Neural cell (in vitro differentiated cells): ENCODE measurements around the gene SLCO4A1. TPM values are rescaled to one million over a fixed set of nuclear protein-coding genes. Genes with fewer than 3 reads are reported as not detected.

ENCODE experiments used
- H2AFZ ChIP-seq: fragments of 200-600, 300-800 bp; sonication (generic), shearing (Covaris generic); 2 replicates; pipeline ENCODE4 v1.6.0; 2014; ENCODE audit warnings: low read depth, mild to moderate bottlenecking, antibody characterized with exemption, low read length, moderate library complexity
- H3F3A ChIP-seq: fragments of 200-600 bp; shearing (Covaris generic); 2 replicates; pipeline ENCODE4 v1.6.1; 2016; ENCODE audit warnings: mild to moderate bottlenecking, moderate library complexity, mixed read lengths, antibody characterized with exemption, low read length; ENCODE audit not compliant: insufficient read depth, poor library complexity, severe bottlenecking
- H3K27ac ChIP-seq: fragments of 200-600, 300-800 bp; sonication (generic), shearing (Covaris generic); 2 replicates; pipeline ENCODE4 v1.5.1; 2014; ENCODE audit warnings: mild to moderate bottlenecking, low read length, moderate library complexity
- H3K27me3 ChIP-seq: fragments of 300-800, 200-600 bp; sonication (generic), shearing (Covaris generic); 2 replicates; pipeline ENCODE4 v1.6.0; 2014; ENCODE audit warnings: mild to moderate bottlenecking, low read depth, low read length, moderate library complexity; ENCODE audit not compliant: insufficient read depth
- H3K36me3 ChIP-seq: fragments of 300-800, 200-600 bp; sonication (generic), shearing (Covaris generic); 2 replicates; pipeline ENCODE4 v1.5.1; 2014; ENCODE audit warnings: mild to moderate bottlenecking, antibody characterized with exemption, low read length, moderate library complexity; ENCODE audit not compliant: insufficient read depth
- H3K4me2 ChIP-seq: fragments of 300-800, 200-600 bp; sonication (generic), shearing (Covaris generic); 2 replicates; pipeline ENCODE4 v1.6.0; 2014; ENCODE audit warnings: mild to moderate bottlenecking, low read length
- H3K4me3 ChIP-seq: fragments of 300-800, 200-600 bp; sonication (generic), shearing (Covaris generic); 2 replicates; pipeline ENCODE4 v1.5.1; 2014; ENCODE audit warnings: mild to moderate bottlenecking, low read length, moderate library complexity
- H3K79me2 ChIP-seq: fragments of 200-600 bp; shearing (Covaris generic); replicated peaks from 2 replicates; pipeline ENCODE4 v1.6.0; 2014; ENCODE audit warnings: mild to moderate bottlenecking, low read length, moderate library complexity; ENCODE audit not compliant: insufficient read depth
- H3K9ac ChIP-seq: fragments of 300-800, 200-600 bp; sonication (generic), shearing (Covaris generic); 2 replicates; pipeline ENCODE4 v1.6.1; 2016; ENCODE audit warnings: mild to moderate bottlenecking, low read length, mixed read lengths
- H3K9me2 ChIP-seq: fragments of 200-600 bp; shearing (Covaris generic); 2 replicates; pipeline ENCODE4 v1.6.1; 2016; ENCODE audit warnings: mild to moderate bottlenecking, low read length, mixed read lengths; ENCODE audit not compliant: insufficient read depth
- H3K9me3 ChIP-seq: fragments of 200-600, 300-800 bp; sonication (generic), shearing (Covaris generic); 2 replicates; pipeline ENCODE4 v1.6.1; 2016; ENCODE audit warnings: mild to moderate bottlenecking, mixed run types, low read length, moderate library complexity, mixed read lengths
- H4K20me1 ChIP-seq: fragments of 200-600 bp; shearing (Covaris generic); 2 replicates; pipeline ENCODE4 v1.6.1; 2016; ENCODE audit warnings: mild to moderate bottlenecking, mixed run types; ENCODE audit not compliant: insufficient read depth
- EP300 ChIP-seq: fragments of 450-650 bp; conservative IDR thresholded peaks from 2 replicates; pipeline ENCODE4 v1.6.1; 2014; ENCODE audit warnings: antibody characterized with exemption, mild to moderate bottlenecking, moderate library complexity; ENCODE audit not compliant: poor library complexity, severe bottlenecking
- EZH2 ChIP-seq: fragments of 200-600, 300-800 bp; shearing (Covaris generic), sonication (generic); IDR thresholded peaks from 2 replicates; pipeline ENCODE4 v1.6.1; 2014; ENCODE audit warnings: antibody characterized with exemption, low read length, borderline replicate concordance, mild to moderate bottlenecking; ENCODE audit not compliant: insufficient read depth, poor library complexity, severe bottlenecking
- MXI1 ChIP-seq: fragments of 450-650 bp; conservative IDR thresholded peaks from 2 replicates; pipeline ENCODE4 v1.6.1; 2014; ENCODE audit warnings: antibody characterized with exemption, mild to moderate bottlenecking; ENCODE audit not compliant: poor library complexity, severe bottlenecking
- POLR2AphosphoS5 ChIP-seq: IDR thresholded peaks from 2 replicates; pipeline ENCODE4 v1.6.1; 2012
- RAD21 ChIP-seq: fragments of 450-650 bp; conservative IDR thresholded peaks from 2 replicates; pipeline ENCODE4 v1.6.1; 2014; ENCODE audit warnings: antibody characterized with exemption, mild to moderate bottlenecking, moderate library complexity
- REST ChIP-seq: IDR thresholded peaks from 2 replicates; pipeline ENCODE4 v1.6.1; 2012; ENCODE audit warnings: borderline replicate concordance
- SMC3 ChIP-seq: fragments of 450-650 bp; conservative IDR thresholded peaks from 2 replicates; pipeline ENCODE4 v1.6.1; 2014; ENCODE audit warnings: antibody characterized with exemption, mild to moderate bottlenecking, moderate library complexity; ENCODE audit not compliant: poor library complexity
- TAF1 ChIP-seq: IDR thresholded peaks from 2 replicates; pipeline ENCODE4 v1.6.1; 2012; ENCODE audit warnings: low read depth
- polyA plus RNA-seq: library from polyadenylated mRNA; depleted of rRNA; stranded (reverse); fragments of >200 nt; gene quantifications from 2 replicates; pipeline ENCODE4 v1.2.3, GENCODE V29; 2014
- TF ChIP-seq, protein P1 (sequence below): fragments of 450-650 bp; IDR thresholded peaks from 2 replicates; pipeline ENCODE4 v1.5.1; 2014; ENCODE audit warnings: antibody characterized with exemption, mild to moderate bottlenecking, moderate library complexity; ENCODE audit not compliant: poor library complexity, severe bottlenecking

SLCO4A1 gene
- polyA plus RNA-seq, 1 donor from 2014 or later: 3.5 TPM

DNA sequence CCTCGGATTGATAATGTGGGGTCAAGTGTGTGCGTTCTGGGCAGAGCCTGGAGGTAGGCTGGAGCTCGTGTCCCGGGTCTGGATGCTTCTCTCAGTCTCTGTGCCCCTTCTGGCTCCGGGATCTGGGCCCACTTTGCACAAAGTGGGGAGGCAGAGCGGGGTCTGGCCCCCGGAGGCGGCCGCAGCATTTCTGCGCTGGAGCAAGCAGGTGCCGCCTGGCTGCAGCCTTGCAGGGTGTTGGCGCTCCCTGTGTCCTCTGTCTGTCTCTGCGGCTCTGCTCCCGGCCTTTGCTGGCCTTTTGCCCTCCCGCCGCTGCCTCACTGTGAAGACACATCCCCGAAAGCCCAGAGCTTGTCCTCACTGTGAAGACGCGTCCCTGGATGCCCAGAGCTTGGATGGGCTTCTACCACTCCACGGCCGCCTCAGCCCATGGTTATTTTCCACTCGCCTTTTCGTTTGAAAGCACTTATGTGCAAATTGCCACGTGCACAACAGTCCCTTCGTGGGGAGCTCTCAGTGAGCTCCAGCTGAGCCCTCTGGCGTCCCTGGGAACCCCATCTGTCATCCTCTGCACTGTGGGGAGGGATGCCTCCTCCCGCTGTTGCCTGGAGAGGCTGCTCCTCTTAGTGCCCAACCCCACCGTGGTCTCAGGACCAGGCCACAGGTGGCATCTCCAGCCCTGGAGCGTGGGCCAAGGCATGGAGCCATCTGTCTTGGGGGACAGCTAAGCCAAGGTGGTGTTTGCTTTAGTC lies 17.4 kb downstream of the SLCO4A1 start:
- H3K27me3 ChIP-seq: no peaks in the 10 kb centered on the region
- TF ChIP-seq REST (no peak), RAD21 (no peak), EZH2 (no peak), EP300 (no peak), TAF1 (no peak), MXI1 (no peak), POLR2AphosphoS5 (no peak), SMC3 (no peak)
- TF ChIP-seq, protein P1, sequence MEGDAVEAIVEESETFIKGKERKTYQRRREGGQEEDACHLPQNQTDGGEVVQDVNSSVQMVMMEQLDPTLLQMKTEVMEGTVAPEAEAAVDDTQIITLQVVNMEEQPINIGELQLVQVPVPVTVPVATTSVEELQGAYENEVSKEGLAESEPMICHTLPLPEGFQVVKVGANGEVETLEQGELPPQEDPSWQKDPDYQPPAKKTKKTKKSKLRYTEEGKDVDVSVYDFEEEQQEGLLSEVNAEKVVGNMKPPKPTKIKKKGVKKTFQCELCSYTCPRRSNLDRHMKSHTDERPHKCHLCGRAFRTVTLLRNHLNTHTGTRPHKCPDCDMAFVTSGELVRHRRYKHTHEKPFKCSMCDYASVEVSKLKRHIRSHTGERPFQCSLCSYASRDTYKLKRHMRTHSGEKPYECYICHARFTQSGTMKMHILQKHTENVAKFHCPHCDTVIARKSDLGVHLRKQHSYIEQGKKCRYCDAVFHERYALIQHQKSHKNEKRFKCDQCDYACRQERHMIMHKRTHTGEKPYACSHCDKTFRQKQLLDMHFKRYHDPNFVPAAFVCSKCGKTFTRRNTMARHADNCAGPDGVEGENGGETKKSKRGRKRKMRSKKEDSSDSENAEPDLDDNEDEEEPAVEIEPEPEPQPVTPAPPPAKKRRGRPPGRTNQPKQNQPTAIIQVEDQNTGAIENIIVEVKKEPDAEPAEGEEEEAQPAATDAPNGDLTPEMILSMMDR: no peak
- H3K9ac ChIP-seq: no peak overlapping the region
- no peak overlapping the region for H3K4me3 ChIP-seq
- H3K79me2 ChIP-seq: no peaks in the 10 kb centered on the region
- H3K9me3 ChIP-seq: no peaks in the 10 kb centered on the region
- H2AFZ ChIP-seq: no peak overlapping the region
- no peak overlapping the region for H3K27ac ChIP-seq
- H4K20me1 ChIP-seq: no peaks in the 10 kb centered on the region
- no peaks in the 10 kb centered on the region for H3K9me2 ChIP-seq
- no peak overlapping the region for H3K4me2 ChIP-seq
- H3F3A ChIP-seq: no peaks in the 10 kb centered on the region
- no peaks in the 10 kb centered on the region for H3K36me3 ChIP-seq

DNA sequence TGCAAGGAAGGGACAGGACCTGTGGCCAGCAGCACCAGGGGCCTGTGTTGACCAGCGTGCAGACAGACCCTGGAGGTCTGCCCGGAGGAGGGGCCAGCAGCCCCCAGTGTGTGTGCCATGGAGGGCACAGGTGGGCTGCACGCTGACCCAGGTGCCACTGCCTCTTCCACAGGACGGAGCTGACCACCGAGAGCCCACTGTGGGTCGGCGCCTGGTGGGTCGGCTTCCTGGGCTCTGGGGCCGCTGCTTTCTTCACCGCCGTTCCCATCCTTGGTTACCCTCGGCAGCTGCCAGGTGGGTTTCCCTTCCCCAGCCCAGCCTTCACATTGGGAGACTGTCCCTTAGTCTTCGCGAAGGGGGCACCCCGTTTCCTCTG lies 17.9 kb downstream of the SLCO4A1 start:
- Histone ChIP-seq H3K79me2 (no peaks in the 10 kb centered on the region), H3F3A (no peaks in the 10 kb centered on the region), H3K9ac (no peak overlapping the region), H3K9me3 (no peaks in the 10 kb centered on the region), H3K27me3 (no peaks in the 10 kb centered on the region), H3K36me3 (no peaks in the 10 kb centered on the region), H3K9me2 (no peaks in the 10 kb centered on the region), H2AFZ (no peak overlapping the region), H4K20me1 (no peaks in the 10 kb centered on the region), H3K4me3 (no peak overlapping the region), H3K4me2 (no peak overlapping the region), H3K27ac (no peak overlapping the region)
- TF ChIP-seq EP300 (no peak), SMC3 (no peak), MXI1 (no peak), POLR2AphosphoS5 (no peak), RAD21 (no peak), REST (no peak), EZH2 (no peak), TAF1 (no peak)
- TF ChIP-seq, protein P1: no peak
